Epithelial cell of esophagus (primary cell): Measurements from ENCODE around the gene ESR1.
"Not testable (repeated sequence)": the region's sequence is repeated elsewhere in the genome, so short reads cannot be mapped to it uniquely, and the experiment has no call there.

ENCODE experiments used
- DNase-seq: peaks from one replicate; pipeline ENCODE4 v3.0.0; 2010; ENCODE audit warnings: low read depth
- H3K4me3 ChIP-seq: 2 replicates; pipeline ENCODE4 v1.5.1; 2011; ENCODE audit warnings: mild to moderate bottlenecking, low read length, control low read depth
- CTCF ChIP-seq: IDR thresholded peaks from 2 replicates; pipeline ENCODE4 v1.5.1; 2011; ENCODE audit warnings: low read depth, mild to moderate bottlenecking, low read length, control low read depth, inconsistent platforms; ENCODE audit not compliant: insufficient read depth; ENCODE audit errors: missing control alignments

The ESR1 gene

GRCh38 chr6:152018876-152019275, 211.4 kb downstream of the ESR1 start:
- DNase-seq: no peak
- TF ChIP-seq CTCF: no peak
- no peak overlapping the region for H3K4me3 ChIP-seq

GRCh38 chr6:152022303-152022702, 214.8 kb downstream of the ESR1 start:
- TF ChIP-seq CTCF: no peak
- DNase-seq: no peak
- no peak overlapping the region for H3K4me3 ChIP-seq

- no peak for DNase-seq
- no peak overlapping the region for H3K4me3 ChIP-seq
- TF ChIP-seq CTCF: no peak
Measured at GRCh38 chr6:152023613-152024012, 216.1 kb downstream of the ESR1 start.

GRCh38 chr6:152026291-152026690, 218.8 kb downstream of the ESR1 start:
- no peak overlapping the region for H3K4me3 ChIP-seq
- no peak for DNase-seq
- no peak for TF ChIP-seq CTCF

GRCh38 chr6:152026744-152027143, 219.3 kb downstream of the ESR1 start:
- DNase-seq, H3K4me3 ChIP-seq: not testable (repeated sequence)

GRCh38 chr6:152033765-152034164, 226.3 kb downstream of the ESR1 start:
- not testable (repeated sequence) for H3K4me3 ChIP-seq, DNase-seq

- DNase-seq: no peak
- no peak for TF ChIP-seq CTCF
- H3K4me3 ChIP-seq: no peak overlapping the region
Measured at GRCh38 chr6:152034631-152035030, 227.1 kb downstream of the ESR1 start.

GRCh38 chr6:152046118-152046517, 238.6 kb downstream of the ESR1 start:
- H3K4me3 ChIP-seq: no peak overlapping the region
- DNase-seq: no peak

More at GRCh38 chr6:152046118-152046517, 238.6 kb downstream of the ESR1 start:
- TF ChIP-seq CTCF: no peak
